Immature natural killer cell (primary cell): ENCODE results near the gene RXRG. TPM values are rescaled to one million over a fixed set of nuclear protein-coding genes. Genes with fewer than 3 reads are reported as not detected.

ENCODE experiments used
- DNase-seq, 3 donors: peaks; one replicate each; pipeline ENCODE4 v3.0.0; 2022; ENCODE audit warnings: mixed read lengths in 1 of 3
- H3K27ac Mint-ChIP-seq, 6 donors: one replicate each; pipeline ENCODE4 v1.8.0; 2020; ENCODE audit warnings: mixed read lengths in 6 of 6, mild to moderate bottlenecking in 5 of 6, inconsistent platforms in 4 of 6, moderate library complexity in 3 of 6
- H3K27me3 Mint-ChIP-seq, 3 donors: one replicate each; pipeline ENCODE4 v1.8.0; 2020 to 2021; ENCODE audit warnings: low read depth in 3 of 3, mild to moderate bottlenecking in 3 of 3, mixed read lengths in 3 of 3, moderate library complexity in 3 of 3, inconsistent platforms in 1 of 3
- H3K36me3 Mint-ChIP-seq, 3 donors: one replicate each; pipeline ENCODE4 v1.8.0; 2020; ENCODE audit warnings: mixed read lengths in 3 of 3, inconsistent platforms in 2 of 3, mild to moderate bottlenecking in 2 of 3
- H3K4me1 Mint-ChIP-seq, 2 donors: one replicate each; pipeline ENCODE4 v1.8.0; 2020; ENCODE audit warnings: inconsistent platforms in 2 of 2, mild to moderate bottlenecking in 2 of 2, mixed read lengths in 2 of 2, moderate library complexity in 1 of 2
- H3K4me3 Mint-ChIP-seq, 5 donors: one replicate each; pipeline ENCODE4 v1.8.0; 2020; ENCODE audit warnings: mild to moderate bottlenecking in 5 of 5, mixed read lengths in 5 of 5, inconsistent platforms in 3 of 5, moderate library complexity in 3 of 5
- H3K9me3 Mint-ChIP-seq, 6 donors: one replicate each; pipeline ENCODE4 v1.8.0; 2020; ENCODE audit warnings: mild to moderate bottlenecking in 6 of 6, mixed read lengths in 6 of 6, inconsistent platforms in 4 of 6, moderate library complexity in 3 of 6
- polyA plus RNA-seq, 3 donors: library from polyadenylated mRNA; unstranded; fragments of 300-500 nt; fragmentation: Illumina TruSeq; gene quantifications; one replicate each; pipeline ENCODE4 v1.2.3, GENCODE V29; 2021

The RXRG gene
- not detected for polyA plus RNA-seq

DNA sequence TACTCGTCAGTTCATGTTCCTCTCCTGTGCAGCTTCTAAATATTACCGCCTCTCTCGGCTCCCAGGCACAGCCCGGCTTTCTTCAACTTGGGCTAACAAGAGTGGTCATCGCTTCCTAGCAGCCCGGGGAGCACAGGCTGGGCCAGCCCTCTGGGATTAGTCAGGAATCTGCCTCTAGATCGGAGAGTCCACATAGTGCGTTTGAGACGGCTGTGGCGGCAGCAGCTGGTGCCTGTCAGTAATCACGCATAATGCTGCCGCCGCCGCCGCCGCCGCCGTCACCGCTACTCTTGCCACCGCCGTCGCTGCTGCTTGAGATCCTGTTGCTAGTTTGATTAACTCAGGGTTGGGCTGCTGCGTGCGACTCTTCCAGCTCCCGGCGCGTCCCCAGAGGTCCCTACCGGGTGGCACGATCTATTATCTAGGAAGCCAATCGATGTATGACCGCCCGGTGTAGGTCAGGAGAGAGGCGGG, at the start of gene RXRG:
RXRG (minus strand) TSS at position 230 of the 474 bp plus-strand sequence. CDS start 233 bp downstream, outside the sequence.
- peaks cover 0 to 3% (median 0%) of the 10 kb centered on the region in 6 donors for H3K9me3 Mint-ChIP-seq
- no peak within 1 kb of the TSS for H3K27ac Mint-ChIP-seq
- no peak for DNase-seq
- H3K27me3 Mint-ChIP-seq = peaks cover 15 to 34% (median 15%) of the 10 kb centered on the region in 3 donors
- peaks cover 0 to 2% of the 10 kb centered on the region in 2 donors for H3K4me1 Mint-ChIP-seq
- H3K36me3 Mint-ChIP-seq = no peaks in the 10 kb centered on the region
- peak within 1 kb of the TSS in 1 of 5 donors; percentile 21 for H3K4me3 Mint-ChIP-seq

DNA sequence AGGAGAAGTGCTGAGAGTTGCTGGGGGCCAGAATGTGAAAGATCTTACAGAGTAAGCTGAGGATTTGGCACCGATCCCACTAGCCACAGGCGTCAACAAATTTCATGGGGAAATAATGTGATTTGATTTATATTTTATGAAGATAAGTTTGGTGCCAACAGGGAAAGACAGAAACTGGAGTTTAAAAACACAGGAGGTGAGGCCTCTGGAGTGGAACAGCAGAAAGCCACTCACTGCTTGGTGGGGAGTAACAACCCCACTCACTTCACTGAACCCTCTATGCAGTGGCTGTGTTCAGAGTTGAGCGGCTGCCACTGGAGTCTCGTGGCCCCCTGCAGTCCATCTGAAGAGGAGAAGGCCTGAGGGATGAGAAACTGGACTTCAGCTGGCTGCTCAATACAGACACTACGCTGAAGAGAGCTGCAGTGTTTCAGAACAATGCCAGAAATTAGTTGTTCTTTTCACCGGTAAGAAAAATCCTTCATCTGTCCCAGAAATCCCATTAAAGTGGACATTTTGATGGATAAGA, 48.0 kb upstream of the RXRG start:
- no peak overlapping the region for H3K4me3 Mint-ChIP-seq
- H3K4me1 Mint-ChIP-seq = no peaks in the 10 kb centered on the region
- DNase-seq = no peak
- H3K27ac Mint-ChIP-seq = no peak overlapping the region
- H3K36me3 Mint-ChIP-seq = no peaks in the 10 kb centered on the region
- peaks cover 0 to 14% (median 2%) of the 10 kb centered on the region in 3 donors for H3K27me3 Mint-ChIP-seq
- no peaks in the 10 kb centered on the region for H3K9me3 Mint-ChIP-seq

DNA sequence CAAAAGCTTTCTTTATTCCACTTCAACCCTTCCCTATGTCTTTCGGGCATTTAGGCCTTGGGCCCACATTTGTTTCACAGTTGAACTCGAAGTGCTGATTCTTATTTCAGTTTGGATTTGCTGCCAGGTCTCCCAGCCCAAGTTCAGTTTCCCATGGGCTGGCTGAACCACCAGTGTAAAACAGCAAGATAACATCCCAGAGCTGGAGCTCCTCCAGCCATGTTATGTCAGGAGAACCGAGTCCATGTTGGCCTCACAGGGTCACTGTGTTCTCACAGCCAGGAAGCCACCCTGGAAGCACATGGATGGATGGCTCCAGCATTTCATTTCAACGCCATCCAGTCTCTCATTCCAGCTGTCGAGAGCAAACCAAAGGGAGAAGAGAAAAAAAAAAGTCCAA, 45.2 kb upstream of the RXRG start:
- H3K4me1 Mint-ChIP-seq = no peaks in the 10 kb centered on the region
- H3K4me3 Mint-ChIP-seq = no peak overlapping the region
- H3K27me3 Mint-ChIP-seq = peaks cover 0 to 10% (median 5%) of the 10 kb centered on the region in 3 donors

DNA sequence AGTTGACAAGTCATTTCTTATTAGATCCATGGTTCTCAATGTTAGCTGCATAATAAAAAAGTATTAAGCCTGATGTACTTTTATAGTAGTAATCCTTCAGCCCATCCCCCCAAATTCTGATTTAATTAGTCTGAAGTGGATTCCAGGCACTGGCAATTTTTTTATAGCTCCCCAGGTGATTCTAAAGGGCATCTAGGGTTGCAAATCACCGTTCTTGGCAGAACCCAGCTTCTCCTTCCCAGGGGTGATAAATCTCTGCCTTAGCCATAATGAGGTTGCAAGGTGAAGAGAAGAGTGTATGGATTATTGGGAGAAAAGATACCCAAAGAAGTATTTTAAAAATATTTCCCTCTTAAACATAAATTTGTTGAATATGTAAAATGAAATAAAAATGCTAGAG, 43.0 kb upstream of the RXRG start:
- Mint-ChIP-seq H3K27me3 (peaks cover 3 to 7% (median 6%) of the 10 kb centered on the region in 3 donors), H3K9me3 (no peaks in the 10 kb centered on the region), H3K36me3 (no peaks in the 10 kb centered on the region), H3K4me3 (no peak overlapping the region), H3K27ac (no peak overlapping the region), H3K4me1 (no peaks in the 10 kb centered on the region)
- no peak for DNase-seq

More for the DNA sequence above, 45.2 kb upstream of the RXRG start:
- no peak for DNase-seq
- H3K9me3 Mint-ChIP-seq = no peaks in the 10 kb centered on the region
- no peaks in the 10 kb centered on the region for H3K36me3 Mint-ChIP-seq
- H3K27ac Mint-ChIP-seq = no peak overlapping the region

DNA sequence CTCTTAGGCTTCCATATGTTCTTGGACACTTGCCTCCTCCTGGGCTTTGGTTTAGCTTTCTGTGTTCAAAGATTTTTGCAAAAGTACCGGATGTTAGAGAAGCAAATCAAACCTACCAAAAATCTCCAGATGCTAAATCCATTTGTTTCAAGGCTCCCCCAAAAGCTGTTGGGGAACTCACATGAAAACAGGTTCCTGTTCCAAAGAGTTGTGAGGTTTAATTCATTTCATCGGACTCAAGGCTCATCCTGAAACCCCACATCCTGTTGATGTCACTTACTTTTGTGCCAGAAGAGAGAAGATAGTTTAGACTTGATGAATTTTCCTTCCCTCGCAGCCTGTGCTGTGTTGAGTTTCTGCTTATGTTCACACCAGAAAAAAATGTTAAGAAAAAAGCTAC, 41.7 kb upstream of the RXRG start:
- no peak overlapping the region for H3K4me3 Mint-ChIP-seq
- no peak for DNase-seq
- no peak overlapping the region for H3K27ac Mint-ChIP-seq
- no peaks in the 10 kb centered on the region for H3K9me3 Mint-ChIP-seq
- peaks cover 3 to 10% (median 6%) of the 10 kb centered on the region in 3 donors for H3K27me3 Mint-ChIP-seq
- H3K4me1 Mint-ChIP-seq = no peaks in the 10 kb centered on the region
- no peaks in the 10 kb centered on the region for H3K36me3 Mint-ChIP-seq

DNA sequence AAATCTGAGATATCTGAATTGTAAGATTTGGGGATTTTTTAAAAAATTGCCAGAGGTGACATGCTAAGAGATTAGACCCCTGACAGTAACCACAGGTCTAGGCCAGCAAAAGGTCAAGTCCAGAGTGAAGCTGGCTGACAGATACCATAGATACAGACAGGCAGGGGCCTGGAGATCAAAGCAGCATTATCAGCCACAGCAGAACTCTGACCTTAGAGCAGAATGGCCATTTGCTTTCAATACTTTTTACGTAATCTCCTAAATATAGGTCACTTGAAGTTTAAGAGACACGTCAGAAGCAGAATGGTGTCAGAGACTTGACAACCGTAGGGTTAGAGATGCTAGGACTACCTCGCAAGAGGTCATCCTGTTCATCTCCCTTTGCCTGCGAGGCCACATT, 40.8 kb upstream of the RXRG start:
- DNase-seq = no peak
- Mint-ChIP-seq H3K9me3 (no peaks in the 10 kb centered on the region), H3K36me3 (no peaks in the 10 kb centered on the region), H3K27ac (no peak overlapping the region), H3K4me3 (no peak overlapping the region), H3K27me3 (peaks cover 3 to 11% (median 6%) of the 10 kb centered on the region in 3 donors), H3K4me1 (no peaks in the 10 kb centered on the region)

DNA sequence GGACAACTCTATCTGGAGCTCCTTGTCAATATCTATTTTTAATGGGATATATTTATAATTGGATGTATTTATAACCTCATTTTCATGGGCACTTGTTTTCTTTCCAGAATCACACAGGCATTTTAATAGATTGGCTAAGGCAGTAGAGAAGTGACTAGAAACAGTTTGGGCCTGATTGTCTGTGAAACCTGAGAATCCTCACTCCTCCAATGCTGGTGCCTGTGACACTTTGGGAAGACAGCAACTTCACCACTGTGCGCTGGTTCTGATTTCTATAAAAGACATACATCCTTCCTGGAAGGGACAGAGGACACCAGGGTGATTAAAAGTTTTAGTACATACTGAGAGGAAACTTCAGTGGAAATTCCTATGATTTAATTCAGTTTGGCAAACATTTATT, 39.6 kb upstream of the RXRG start:
- Mint-ChIP-seq H3K4me3 (no peak overlapping the region), H3K36me3 (no peaks in the 10 kb centered on the region), H3K27me3 (peaks cover 5 to 13% (median 6%) of the 10 kb centered on the region in 3 donors), H3K9me3 (peaks cover 0 to 2% (median 0%) of the 10 kb centered on the region in 6 donors), H3K27ac (no peak overlapping the region), H3K4me1 (no peaks in the 10 kb centered on the region)
- no peak for DNase-seq

DNA sequence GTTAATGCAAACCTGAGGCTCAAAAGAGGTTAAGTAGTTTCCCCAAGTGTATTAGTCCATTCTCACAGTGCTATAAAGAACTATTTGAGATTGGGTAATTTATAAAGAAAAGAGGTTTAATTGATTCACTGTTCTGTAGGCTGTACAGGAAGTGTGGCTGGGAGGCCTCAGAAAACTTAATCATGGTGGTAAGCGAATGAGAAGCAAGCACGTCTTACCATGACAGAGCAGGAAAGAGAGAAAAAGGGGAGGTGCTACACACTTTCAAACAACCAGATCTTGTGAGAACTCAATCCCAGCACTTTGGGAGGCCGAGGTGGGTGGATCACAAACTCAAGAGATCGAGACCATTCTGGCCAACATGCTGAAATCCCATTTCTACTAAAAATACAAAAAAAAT, 38.5 kb upstream of the RXRG start:
- Mint-ChIP-seq H3K27me3 (peaks cover 5 to 13% (median 6%) of the 10 kb centered on the region in 3 donors), H3K27ac (no peak overlapping the region), H3K9me3 (peaks cover 0 to 2% (median 0%) of the 10 kb centered on the region in 6 donors), H3K4me1 (no peaks in the 10 kb centered on the region), H3K4me3 (no peak overlapping the region), H3K36me3 (no peaks in the 10 kb centered on the region)
- DNase-seq = no peak

DNA sequence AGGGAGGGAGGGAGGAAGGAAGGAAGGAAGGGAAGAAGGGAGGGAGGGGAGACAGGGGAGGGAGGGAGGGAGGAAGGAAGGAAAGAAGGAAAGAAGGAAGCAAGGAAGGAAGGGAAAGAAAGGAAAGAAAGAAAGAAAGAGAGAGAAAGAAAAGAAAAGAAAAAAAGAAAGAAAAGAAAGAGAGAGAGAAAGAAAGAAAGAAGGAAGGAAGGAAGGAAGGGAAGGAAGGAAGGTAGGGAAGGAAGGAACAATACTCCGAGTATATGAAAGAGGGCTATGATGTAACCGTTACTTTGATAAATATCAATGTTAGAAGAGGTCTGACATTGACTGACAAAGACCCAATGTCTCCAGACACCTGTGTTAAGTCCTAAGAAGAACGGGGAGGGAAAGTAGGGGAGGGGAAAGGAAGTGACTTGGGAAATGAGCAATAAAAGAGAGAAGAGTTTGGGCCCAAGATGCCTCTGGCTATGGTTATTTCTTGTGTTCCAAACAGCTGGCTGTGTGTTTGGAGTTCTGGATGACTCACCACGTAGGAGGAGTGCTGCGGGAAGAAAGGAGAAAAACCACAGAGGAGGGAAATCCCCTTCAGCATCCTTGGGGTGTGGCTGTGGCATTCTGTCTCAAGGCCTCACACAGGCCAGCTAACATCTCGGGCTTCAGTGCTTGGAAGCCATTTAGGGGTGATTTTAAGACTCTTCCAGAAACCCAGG, 37.0 kb upstream of the RXRG start:
- no peak for DNase-seq
- Mint-ChIP-seq H3K36me3 (no peaks in the 10 kb centered on the region), H3K27ac (no peak overlapping the region), H3K4me3 (no peak overlapping the region), H3K4me1 (no peaks in the 10 kb centered on the region), H3K27me3 (peaks cover 5 to 11% (median 6%) of the 10 kb centered on the region in 3 donors), H3K9me3 (peaks cover 0 to 2% (median 0%) of the 10 kb centered on the region in 6 donors)

DNA sequence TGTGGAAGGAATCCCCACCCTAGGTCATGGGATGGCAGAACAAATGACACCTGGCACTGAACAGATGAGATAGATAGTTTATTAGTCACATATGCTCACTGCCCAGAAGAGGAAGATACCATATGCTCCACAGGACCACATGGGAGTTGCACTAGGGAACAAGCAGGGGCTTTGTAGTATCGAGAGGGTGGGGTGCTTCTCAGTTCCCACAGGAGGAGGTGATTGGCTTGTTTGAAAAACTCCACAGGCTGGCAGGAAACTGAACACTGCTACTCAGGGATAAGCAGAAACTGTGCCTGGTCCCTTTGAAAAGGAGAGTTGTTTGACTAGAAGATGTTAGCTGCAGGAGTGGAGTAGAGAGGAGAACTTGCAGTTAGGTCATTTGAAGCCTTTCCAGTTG, 31.9 kb upstream of the RXRG start:
- no peak overlapping the region for H3K27ac Mint-ChIP-seq

DNA sequence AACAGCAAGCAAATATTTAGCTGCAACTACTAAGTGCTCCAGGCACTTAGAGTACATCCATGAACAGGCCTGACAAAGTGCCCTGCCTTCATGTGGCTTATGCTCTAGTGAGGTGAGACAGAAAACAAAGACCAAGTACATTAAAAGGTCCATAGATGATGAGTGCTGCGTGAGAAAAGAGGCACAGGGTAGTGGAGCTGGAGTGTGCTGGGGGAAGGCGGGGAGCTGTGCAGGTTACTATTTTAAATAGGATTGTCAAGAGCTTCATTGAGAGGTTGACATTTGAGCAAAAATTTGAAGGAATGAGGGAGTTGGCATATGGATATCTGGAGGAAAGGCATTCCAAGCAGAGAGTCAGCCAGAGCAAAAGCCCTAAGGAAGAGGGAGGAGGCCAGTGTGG, 29.3 kb upstream of the RXRG start:
- no peak overlapping the region for H3K27ac Mint-ChIP-seq
- H3K27me3 Mint-ChIP-seq = peaks cover 0 to 7% (median 2%) of the 10 kb centered on the region in 3 donors
- H3K36me3 Mint-ChIP-seq = no peaks in the 10 kb centered on the region
- H3K4me1 Mint-ChIP-seq = no peaks in the 10 kb centered on the region
- H3K4me3 Mint-ChIP-seq = no peak overlapping the region
- no peak for DNase-seq
- no peaks in the 10 kb centered on the region for H3K9me3 Mint-ChIP-seq

More for the DNA sequence above, 31.9 kb upstream of the RXRG start:
- H3K9me3 Mint-ChIP-seq = peaks cover 0 to 2% (median 0%) of the 10 kb centered on the region in 6 donors
- H3K4me1 Mint-ChIP-seq = no peaks in the 10 kb centered on the region
- H3K36me3 Mint-ChIP-seq = no peaks in the 10 kb centered on the region
- H3K27me3 Mint-ChIP-seq = peaks cover 3 to 6% (median 4%) of the 10 kb centered on the region in 3 donors
- no peak overlapping the region for H3K4me3 Mint-ChIP-seq
- DNase-seq = no peak

DNA sequence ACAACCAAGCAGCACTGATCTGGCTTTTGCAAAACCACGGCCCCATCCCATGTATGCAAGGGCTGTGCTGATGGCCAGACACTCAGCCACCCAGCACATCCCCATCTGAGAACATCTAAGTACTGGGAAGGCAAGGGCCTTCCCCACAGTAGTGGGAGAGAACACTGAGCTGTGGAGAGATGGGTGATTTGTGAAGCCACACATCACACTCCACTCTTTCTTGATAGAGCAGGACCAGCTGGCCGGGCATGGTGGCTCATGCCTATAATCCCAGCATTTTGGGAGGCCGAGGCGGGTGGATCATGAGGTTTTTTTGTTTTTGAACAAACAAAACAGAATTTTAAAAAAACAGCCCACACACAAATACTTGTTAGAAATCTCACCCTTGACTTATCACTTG, 28.2 kb upstream of the RXRG start:
- DNase-seq = no peak
- Mint-ChIP-seq H3K27ac (no peak overlapping the region), H3K4me3 (no peak overlapping the region), H3K9me3 (no peaks in the 10 kb centered on the region), H3K27me3 (peaks cover 0 to 6% (median 2%) of the 10 kb centered on the region in 3 donors), H3K4me1 (no peaks in the 10 kb centered on the region), H3K36me3 (no peaks in the 10 kb centered on the region)

DNA sequence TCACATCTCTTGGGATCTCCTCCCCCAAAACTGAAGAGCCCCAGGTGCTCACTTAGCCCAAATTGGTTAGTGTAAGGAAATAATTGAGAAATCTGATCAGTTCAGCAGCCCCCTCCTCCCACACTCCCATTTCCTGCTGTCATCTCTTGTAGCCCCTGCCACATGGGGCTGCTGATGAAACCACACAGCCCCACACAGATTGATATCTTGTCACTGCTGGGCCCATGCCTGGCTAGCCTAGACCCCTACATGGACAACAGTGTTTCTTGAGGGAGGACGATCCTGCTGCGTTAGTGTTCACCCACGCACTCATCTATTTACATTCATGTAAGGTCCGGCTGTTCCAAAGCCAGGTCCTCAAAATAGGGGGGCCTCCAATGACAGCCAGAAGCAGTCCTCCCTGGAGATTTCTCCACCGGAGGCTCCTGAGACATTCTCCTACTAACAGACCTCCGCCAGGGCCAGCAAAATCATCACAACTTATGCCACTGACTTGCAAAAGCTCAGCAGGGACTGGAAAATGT, 23.9 kb upstream of the RXRG start:
- H3K27me3 Mint-ChIP-seq = peaks cover 0 to 11% (median 2%) of the 10 kb centered on the region in 3 donors
- H3K9me3 Mint-ChIP-seq = no peaks in the 10 kb centered on the region
- no peaks in the 10 kb centered on the region for H3K36me3 Mint-ChIP-seq
- H3K4me1 Mint-ChIP-seq = no peaks in the 10 kb centered on the region
- H3K27ac Mint-ChIP-seq = no peak overlapping the region
- DNase-seq = no peak
- H3K4me3 Mint-ChIP-seq = no peak overlapping the region

DNA sequence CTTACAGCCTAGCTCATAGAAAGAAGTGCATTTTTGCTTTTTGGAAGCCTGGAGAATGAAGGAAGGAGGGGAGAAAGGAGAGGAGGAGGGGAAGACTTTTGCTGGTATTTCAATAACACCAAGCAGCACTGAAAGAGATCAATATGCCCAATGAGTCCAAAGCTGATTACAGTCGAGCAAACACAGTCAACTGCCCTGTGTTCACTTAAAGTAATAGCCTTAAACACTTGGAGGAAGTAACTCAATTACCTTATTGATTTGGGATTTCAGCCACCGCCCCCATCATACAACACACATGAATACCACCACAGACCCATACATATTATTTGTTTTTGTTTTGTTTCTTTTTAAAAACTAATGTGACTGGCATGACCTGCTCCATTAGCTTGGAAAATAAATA, 23.3 kb upstream of the RXRG start:
- H3K4me1 Mint-ChIP-seq = no peaks in the 10 kb centered on the region
- no peaks in the 10 kb centered on the region for H3K9me3 Mint-ChIP-seq
- no peak overlapping the region for H3K27ac Mint-ChIP-seq
- peaks cover 0 to 11% (median 2%) of the 10 kb centered on the region in 3 donors for H3K27me3 Mint-ChIP-seq
- H3K4me3 Mint-ChIP-seq = no peak overlapping the region
- no peaks in the 10 kb centered on the region for H3K36me3 Mint-ChIP-seq
- DNase-seq = no peak
